ENCODE results near the gene SLC16A8.

The SLC16A8 gene, protein sequence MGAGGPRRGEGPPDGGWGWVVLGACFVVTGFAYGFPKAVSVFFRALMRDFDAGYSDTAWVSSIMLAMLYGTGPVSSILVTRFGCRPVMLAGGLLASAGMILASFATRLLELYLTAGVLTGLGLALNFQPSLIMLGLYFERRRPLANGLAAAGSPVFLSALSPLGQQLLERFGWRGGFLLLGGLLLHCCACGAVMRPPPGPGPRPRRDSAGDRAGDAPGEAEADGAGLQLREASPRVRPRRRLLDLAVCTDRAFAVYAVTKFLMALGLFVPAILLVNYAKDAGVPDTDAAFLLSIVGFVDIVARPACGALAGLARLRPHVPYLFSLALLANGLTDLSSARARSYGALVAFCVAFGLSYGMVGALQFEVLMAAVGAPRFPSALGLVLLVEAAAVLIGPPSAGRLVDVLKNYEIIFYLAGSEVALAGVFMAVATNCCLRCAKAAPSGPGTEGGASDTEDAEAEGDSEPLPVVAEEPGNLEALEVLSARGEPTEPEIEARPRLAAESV

DNA sequence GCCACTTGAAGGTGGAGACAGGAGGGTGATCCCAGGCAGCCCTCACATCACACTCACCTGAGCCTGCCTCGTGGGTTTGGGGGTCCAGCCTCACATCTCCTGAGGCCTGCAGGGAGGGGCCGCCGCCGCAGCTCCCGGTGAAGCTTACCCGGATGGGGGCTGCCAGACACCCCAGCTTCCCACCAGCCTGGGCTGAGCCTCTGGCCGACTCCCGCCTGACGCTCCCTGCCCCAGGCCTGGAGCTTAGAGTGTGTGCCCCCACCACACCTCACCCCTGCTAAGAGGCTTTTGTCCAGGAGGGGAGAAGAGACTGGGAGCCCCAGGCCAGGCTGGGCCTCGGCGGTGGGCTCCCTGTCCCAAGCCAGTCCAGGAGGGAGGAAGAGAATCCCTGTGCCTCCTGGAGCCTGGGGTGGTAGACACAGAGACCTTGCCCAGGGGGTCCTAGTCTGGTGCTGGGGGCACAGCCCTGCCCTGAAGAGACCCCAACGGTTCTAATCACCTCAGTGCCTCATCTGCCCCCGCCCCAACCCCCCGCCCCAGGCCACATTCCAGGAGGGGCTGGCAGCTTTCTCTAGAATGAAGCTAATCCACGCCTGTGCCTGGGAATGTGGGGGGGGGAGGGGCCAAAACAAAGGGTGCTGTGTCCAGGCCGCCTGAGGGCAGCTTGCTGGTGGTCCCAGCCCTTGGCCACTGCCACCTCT lies at the start of gene SLC16A8:
SLC16A8 (minus strand) TSS at position 254 of the 701 bp plus-strand sequence. CDS start 1,311 bp downstream, outside the sequence.
- in situ Hi-C loops (cut with HindIII; ENCODE audit: low sequenced_read_pairs) = no loop called here
- H3K4me3 ChIP-seq (ENCODE audit: low read depth, low read length) = no peak within 1 kb of the TSS
- no peak for DNase-seq (ENCODE audit: low read depth)
- TF ChIP-seq, protein P1, sequence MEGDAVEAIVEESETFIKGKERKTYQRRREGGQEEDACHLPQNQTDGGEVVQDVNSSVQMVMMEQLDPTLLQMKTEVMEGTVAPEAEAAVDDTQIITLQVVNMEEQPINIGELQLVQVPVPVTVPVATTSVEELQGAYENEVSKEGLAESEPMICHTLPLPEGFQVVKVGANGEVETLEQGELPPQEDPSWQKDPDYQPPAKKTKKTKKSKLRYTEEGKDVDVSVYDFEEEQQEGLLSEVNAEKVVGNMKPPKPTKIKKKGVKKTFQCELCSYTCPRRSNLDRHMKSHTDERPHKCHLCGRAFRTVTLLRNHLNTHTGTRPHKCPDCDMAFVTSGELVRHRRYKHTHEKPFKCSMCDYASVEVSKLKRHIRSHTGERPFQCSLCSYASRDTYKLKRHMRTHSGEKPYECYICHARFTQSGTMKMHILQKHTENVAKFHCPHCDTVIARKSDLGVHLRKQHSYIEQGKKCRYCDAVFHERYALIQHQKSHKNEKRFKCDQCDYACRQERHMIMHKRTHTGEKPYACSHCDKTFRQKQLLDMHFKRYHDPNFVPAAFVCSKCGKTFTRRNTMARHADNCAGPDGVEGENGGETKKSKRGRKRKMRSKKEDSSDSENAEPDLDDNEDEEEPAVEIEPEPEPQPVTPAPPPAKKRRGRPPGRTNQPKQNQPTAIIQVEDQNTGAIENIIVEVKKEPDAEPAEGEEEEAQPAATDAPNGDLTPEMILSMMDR (IDR thresholded peaks at IDR 0.05; ENCODE audit: low read depth, low read length, missing control alignments) = no peak

DNA sequence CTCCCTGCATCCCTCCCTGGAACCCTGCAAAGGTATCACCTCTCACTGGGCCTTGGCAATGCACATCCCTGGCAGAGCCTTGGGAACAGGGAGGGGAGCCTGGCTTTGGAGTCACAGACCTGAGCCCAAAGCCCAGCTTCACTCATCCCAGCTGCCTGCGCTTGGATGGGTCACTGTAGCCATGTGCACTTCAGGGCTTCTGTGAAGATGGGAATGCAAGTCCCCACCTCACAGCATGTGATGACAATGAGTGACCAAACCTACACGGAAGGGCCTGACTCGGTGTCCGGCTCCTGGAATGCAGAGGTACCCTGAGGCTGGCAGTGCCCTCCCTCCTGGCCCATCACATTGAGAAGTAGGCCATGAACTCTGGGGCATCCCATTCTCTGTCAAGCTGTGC lies 49.3 kb upstream of the SLC16A8 start:
- TF ChIP-seq, protein P1 (IDR thresholded peaks at IDR 0.05; ENCODE audit: low read depth, low read length, missing control alignments) = no peak
- in situ Hi-C loops (cut with HindIII; ENCODE audit: low sequenced_read_pairs) = no loop called here

DNA sequence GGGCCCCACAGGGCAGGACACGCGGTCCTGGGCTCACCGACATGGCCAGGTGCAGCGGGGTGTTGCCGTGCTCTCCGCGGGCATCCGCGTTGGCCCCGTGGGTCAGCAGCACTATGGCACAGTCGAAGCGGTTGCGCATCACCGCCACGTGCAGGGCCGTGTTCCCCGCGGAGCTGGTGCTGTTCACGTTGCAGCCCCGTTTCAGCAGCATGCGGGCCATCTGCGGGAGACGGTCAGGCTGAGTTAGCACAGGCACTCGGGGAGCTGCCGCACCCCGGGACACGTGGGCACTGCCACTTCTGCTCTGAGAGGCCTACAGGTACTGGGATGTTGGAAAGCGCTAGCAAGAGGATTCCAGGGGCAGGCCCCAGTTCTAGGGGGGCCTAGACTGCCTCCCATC lies 48.8 kb upstream of the SLC16A8 start:
- TF ChIP-seq, protein P1 (IDR thresholded peaks at IDR 0.05; ENCODE audit: low read depth, low read length, missing control alignments) = no peak
- DNase-seq (ENCODE audit: low read depth) = no peak
- in situ Hi-C loops (cut with HindIII; ENCODE audit: low sequenced_read_pairs) = no loop called here
- no peak overlapping the region for H3K4me3 ChIP-seq (ENCODE audit: low read depth, low read length)

More for the DNA sequence above, 49.3 kb upstream of the SLC16A8 start:
- no peak for DNase-seq (ENCODE audit: low read depth)
- H3K4me3 ChIP-seq (ENCODE audit: low read depth, low read length) = no peak overlapping the region

DNA sequence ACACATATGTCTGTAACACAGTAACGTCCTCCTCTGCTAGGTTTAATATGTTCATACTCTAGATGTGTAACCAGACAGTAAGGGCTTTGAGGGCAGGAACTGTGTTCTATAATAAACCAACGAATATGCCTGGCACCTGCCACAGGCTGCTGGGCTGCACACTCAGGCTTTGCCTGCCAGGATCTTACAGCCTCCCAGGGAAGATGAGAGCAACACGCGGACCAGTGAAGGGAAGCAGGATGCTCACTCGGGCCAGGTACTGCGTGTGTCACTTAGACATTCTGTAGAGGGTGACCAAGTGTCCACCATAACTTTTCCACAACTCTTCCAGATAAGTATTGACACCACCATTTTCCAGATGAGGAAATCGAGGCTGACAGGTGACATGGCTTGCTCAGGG lies 48.2 kb upstream of the SLC16A8 start:
- in situ Hi-C loops (cut with HindIII; ENCODE audit: low sequenced_read_pairs) = no loop called here
- no peak overlapping the region for H3K4me3 ChIP-seq (ENCODE audit: low read depth, low read length)
- TF ChIP-seq, protein P1 (IDR thresholded peaks at IDR 0.05; ENCODE audit: low read depth, low read length, missing control alignments) = no peak
- no peak for DNase-seq (ENCODE audit: low read depth)

DNA sequence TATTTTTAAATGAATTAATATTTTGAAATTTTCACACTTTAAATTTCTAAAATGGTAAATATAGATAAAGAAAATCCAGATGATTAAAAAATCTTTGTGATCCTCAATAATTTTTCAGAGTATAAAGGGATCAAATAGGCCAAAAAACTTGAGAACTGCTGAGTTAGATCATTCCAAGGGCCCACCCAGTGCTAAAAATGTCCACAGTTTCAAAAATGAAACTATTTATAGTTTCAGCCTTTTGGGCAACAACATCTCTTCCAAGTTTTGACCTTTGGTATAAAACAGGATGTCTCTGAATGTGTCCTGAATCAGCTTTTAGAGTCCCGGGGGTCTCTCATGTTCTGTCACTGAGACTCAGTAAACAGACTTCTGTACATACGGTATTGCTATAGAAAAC lies 47.4 kb upstream of the SLC16A8 start:
- TF ChIP-seq, protein P1 (IDR thresholded peaks at IDR 0.05; ENCODE audit: low read depth, low read length, missing control alignments) = no peak
- no peak for DNase-seq (ENCODE audit: low read depth)
- H3K4me3 ChIP-seq (ENCODE audit: low read depth, low read length) = no peak overlapping the region
- in situ Hi-C loops (cut with HindIII; ENCODE audit: low sequenced_read_pairs) = no loop called here

DNA sequence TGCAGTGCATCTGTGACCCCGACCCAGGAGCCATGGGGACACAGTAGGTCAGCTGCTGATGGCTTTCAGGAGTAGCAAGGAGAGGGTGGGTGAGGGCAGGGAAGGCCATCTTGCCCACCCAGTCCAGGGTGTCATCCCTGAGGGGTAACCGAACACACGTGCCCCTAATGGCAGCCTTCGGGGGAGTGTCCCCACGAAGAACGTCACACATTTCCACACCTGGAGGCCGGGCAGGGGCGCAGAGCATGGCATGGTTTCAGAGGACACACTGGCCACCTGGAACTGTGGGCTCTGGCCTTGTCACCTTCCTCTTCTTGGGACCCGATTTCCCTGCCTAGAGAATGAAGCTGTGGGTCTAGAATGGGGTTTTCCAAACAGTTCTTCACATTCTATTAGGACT lies 45.9 kb upstream of the SLC16A8 start:
- no peak overlapping the region for H3K4me3 ChIP-seq (ENCODE audit: low read depth, low read length)
- TF ChIP-seq, protein P1 (IDR thresholded peaks at IDR 0.05; ENCODE audit: low read depth, low read length, missing control alignments) = no peak
- no peak for DNase-seq (ENCODE audit: low read depth)
- in situ Hi-C loops (cut with HindIII; ENCODE audit: low sequenced_read_pairs) = no loop called here
